Measurements from ENCODE around the gene C8G.

C8G gene

DNA sequence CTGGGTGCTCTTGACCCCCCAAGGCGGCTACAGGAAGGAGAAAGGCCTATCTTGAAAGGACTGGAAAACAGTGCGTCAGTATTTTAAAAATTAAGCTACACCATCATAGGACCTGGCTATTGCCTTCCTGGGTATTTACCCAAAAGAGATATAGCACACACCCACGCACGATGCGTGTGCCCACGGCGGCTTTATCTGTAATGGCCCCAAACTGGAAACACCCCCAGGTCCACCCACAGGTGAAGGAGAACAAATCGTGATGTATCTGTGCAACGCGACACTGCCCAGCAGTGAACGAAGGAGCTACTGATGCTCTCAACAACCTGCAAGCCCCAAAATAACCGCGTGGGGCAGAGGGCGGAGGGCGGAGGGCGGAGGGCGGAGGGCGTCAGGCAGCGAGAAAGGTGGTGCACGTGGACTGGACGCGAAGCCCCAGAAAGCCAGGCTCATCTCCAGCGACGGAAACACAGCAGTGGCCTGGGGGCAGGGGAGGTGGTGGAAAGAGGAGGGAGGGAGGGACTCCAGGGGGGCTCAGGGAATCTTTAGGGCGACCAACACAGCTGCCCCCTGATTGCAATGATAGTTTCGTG, 19.9 kb downstream of the C8G start:
- Histone ChIP-seq H3K27ac (ENCODE audit: low read depth, low read length) (no peak overlapping the region), H3K4me1 (ENCODE audit: insufficient read depth, low read length) (0 out of 2 replicates have a peak, but pooled peaks cover 5% of the 10 kb centered on the region), H3K9me3 (ENCODE audit: insufficient read depth, low read depth, low read length) (no peaks in the 10 kb centered on the region), H3K4me3 (ENCODE audit: low read length) (no peak overlapping the region), H3K9ac (ENCODE audit: low read depth, low read length) (no peak overlapping the region), H3K27me3 (ENCODE audit: insufficient read depth, low read length) (no peaks in the 10 kb centered on the region), H3K36me3 (ENCODE audit: insufficient read depth, low read length) (no peaks in the 10 kb centered on the region)
- 91% methylated on average over 26 of the region's 26 CpGs for WGBS

DNA sequence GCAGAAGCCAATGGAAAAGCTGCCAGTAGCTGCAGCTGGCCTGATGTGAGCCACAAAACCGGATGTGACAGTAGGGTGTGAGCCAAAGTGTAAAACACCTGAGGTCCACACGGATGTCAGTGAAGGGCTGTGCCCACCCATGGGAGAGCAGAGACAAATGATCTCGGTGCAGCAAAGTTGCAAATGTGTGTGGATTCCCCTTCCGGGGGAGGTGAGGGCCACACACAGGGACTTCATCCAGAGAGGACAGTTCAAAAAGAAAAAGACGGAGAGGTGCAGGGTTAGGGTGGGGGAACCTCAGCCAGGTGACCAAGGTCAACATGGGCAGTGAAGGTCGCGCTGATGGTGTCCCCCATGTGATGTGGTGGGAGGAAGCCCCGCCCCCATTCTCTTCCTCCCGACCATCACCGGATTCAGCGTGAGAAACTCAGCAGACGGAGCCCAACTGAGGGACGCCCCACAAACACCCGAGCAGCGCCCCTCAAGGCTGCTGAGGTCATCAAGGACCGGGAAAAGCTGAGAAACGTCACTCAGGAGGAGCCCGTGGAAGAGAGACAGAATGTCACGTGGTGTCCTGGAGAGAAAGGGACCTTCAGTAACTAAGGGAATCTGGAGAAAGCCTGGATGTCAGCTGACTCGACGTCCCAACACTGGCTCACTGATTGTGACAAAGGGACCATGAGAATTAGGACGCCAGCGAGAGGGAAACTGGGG, 20.9 kb downstream of the C8G start:
- Histone ChIP-seq H3K4me3 (ENCODE audit: low read length) (no peak overlapping the region), H3K9me3 (ENCODE audit: insufficient read depth, low read depth, low read length) (no peaks in the 10 kb centered on the region), H3K9ac (ENCODE audit: low read depth, low read length) (no peak overlapping the region), H3K27me3 (ENCODE audit: insufficient read depth, low read length) (no peaks in the 10 kb centered on the region), H3K4me1 (ENCODE audit: insufficient read depth, low read length) (0 out of 2 replicates have a peak, but pooled peaks cover 5% of the 10 kb centered on the region), H3K27ac (ENCODE audit: low read depth, low read length) (no peak overlapping the region), H3K36me3 (ENCODE audit: insufficient read depth, low read length) (no peaks in the 10 kb centered on the region)
- 63% methylated on average over 23 of the region's 23 CpGs for WGBS

- Histone ChIP-seq H3K4me3 (ENCODE audit: low read length) (no peak overlapping the region), H3K36me3 (ENCODE audit: insufficient read depth, low read length) (no peaks in the 10 kb centered on the region), H3K9ac (ENCODE audit: low read depth, low read length) (no peak overlapping the region), H3K4me1 (ENCODE audit: insufficient read depth, low read length) (0 out of 2 replicates have a peak, but pooled peaks cover 5% of the 10 kb centered on the region), H3K27me3 (ENCODE audit: insufficient read depth, low read length) (no peaks in the 10 kb centered on the region), H3K27ac (ENCODE audit: low read depth, low read length) (no peak overlapping the region), H3K9me3 (ENCODE audit: insufficient read depth, low read depth, low read length) (no peaks in the 10 kb centered on the region)
- 92% methylated on average over 17 of the region's 17 CpGs for WGBS
Measured at GRCh38 chr9:136968333-136969127, 23.5 kb downstream of the C8G start.

- H3K27me3 ChIP-seq (ENCODE audit: insufficient read depth, low read length): no peaks in the 10 kb centered on the region
- WGBS: 87% methylated on average over 17 of the region's 17 CpGs
- H3K4me3 ChIP-seq (ENCODE audit: low read length): no peak overlapping the region
- H3K36me3 ChIP-seq (ENCODE audit: insufficient read depth, low read length): no peaks in the 10 kb centered on the region
- no peak overlapping the region for H3K9ac ChIP-seq (ENCODE audit: low read depth, low read length)
- no peaks in the 10 kb centered on the region for H3K9me3 ChIP-seq (ENCODE audit: insufficient read depth, low read depth, low read length)
- H3K4me1 ChIP-seq (ENCODE audit: insufficient read depth, low read length): 0 out of 2 replicates have a peak, but pooled peaks cover 5% of the 10 kb centered on the region
- no peak overlapping the region for H3K27ac ChIP-seq (ENCODE audit: low read depth, low read length)
Measured at GRCh38 chr9:136969150-136969549, 24.1 kb downstream of the C8G start.

DNA sequence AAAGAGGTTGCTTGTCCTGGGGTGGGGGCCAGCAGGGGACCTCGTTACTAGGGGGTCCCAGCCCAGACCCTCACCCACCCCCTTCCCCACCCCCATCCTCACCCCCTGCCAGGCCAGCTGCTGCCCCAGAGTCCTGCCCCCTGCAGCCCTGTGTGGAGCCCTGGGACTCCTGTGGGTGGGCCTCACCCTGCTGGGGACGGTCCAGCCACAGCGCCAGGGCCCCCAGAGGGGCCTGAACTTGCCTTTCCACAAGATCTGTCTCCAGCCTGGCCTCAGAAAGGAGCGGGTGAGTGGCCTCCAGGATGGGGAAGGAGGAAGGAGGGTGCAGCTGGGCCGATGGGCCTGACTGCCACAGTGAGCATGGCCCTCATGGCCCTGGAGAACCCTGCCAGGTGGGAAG, 24.7 kb downstream of the C8G start:
- Histone ChIP-seq H3K9me3 (ENCODE audit: insufficient read depth, low read depth, low read length) (no peaks in the 10 kb centered on the region), H3K4me1 (ENCODE audit: insufficient read depth, low read length) (0 out of 2 replicates have a peak, but pooled peaks cover 5% of the 10 kb centered on the region), H3K27me3 (ENCODE audit: insufficient read depth, low read length) (no peaks in the 10 kb centered on the region), H3K9ac (ENCODE audit: low read depth, low read length) (no peak overlapping the region), H3K4me3 (ENCODE audit: low read length) (no peak overlapping the region), H3K36me3 (ENCODE audit: insufficient read depth, low read length) (no peaks in the 10 kb centered on the region), H3K27ac (ENCODE audit: low read depth, low read length) (no peak overlapping the region)
- 79% methylated on average over 4 of the region's 5 CpGs for WGBS

DNA sequence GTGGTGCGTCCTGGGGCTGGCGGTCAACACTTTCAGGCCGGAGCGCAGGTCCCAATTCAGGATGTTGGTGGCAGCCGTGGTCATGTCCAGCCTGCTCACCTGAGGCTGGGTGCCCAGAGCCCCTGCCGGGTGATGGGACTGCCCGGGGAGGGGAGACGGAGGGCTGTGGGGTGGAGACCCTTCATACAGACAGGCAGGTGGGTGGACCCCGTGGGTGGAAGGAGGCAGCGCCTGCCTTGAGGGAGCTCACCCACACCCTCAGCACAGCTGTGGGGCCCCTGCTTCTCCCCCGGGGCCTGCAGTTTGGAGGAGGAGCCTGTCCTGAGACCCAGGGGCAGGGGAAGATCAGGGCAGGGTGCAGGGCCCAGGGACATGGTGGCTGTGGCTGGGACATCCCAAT, 25.3 kb downstream of the C8G start:
- Histone ChIP-seq H3K27me3 (ENCODE audit: insufficient read depth, low read length) (no peaks in the 10 kb centered on the region), H3K4me1 (ENCODE audit: insufficient read depth, low read length) (0 out of 2 replicates have a peak, but pooled peaks cover 5% of the 10 kb centered on the region), H3K36me3 (ENCODE audit: insufficient read depth, low read length) (no peaks in the 10 kb centered on the region), H3K9me3 (ENCODE audit: insufficient read depth, low read depth, low read length) (no peaks in the 10 kb centered on the region), H3K4me3 (ENCODE audit: low read length) (no peak overlapping the region), H3K27ac (ENCODE audit: low read depth, low read length) (no peak overlapping the region), H3K9ac (ENCODE audit: low read depth, low read length) (no peak overlapping the region)
- WGBS: 90% methylated on average over 11 of the region's 11 CpGs

DNA sequence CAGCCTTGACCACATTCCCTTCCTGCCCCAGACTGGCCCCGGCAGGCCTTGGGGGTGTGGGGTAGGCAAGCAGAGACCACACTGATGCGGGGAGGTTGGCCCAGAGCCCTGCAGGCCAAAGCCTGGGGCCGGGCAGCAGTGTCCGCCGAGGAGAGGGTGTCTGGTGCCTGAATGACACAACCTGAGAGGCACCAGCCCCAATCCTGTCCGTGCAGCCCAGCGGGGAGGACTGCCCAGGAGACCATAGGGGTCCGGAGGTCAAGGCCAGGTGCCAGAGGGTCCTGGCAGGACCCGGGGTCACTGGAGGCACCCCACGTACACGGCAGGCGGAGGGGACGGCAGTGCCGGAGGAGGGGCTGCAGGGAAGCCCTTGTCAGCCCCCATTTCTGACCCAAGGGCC, 26.7 kb downstream of the C8G start:
- Histone ChIP-seq H3K4me1 (ENCODE audit: insufficient read depth, low read length) (no peaks in the 10 kb centered on the region), H3K4me3 (ENCODE audit: low read length) (no peak overlapping the region), H3K9me3 (ENCODE audit: insufficient read depth, low read depth, low read length) (no peaks in the 10 kb centered on the region), H3K9ac (ENCODE audit: low read depth, low read length) (no peak overlapping the region), H3K27me3 (ENCODE audit: insufficient read depth, low read length) (no peaks in the 10 kb centered on the region), H3K36me3 (ENCODE audit: insufficient read depth, low read length) (no peaks in the 10 kb centered on the region), H3K27ac (ENCODE audit: low read depth, low read length) (no peak overlapping the region)
- WGBS: 92% methylated on average over 14 of the region's 14 CpGs

GRCh38 chr9:136972335-136972734, 27.3 kb downstream of the C8G start:
- Histone ChIP-seq H3K27me3 (ENCODE audit: insufficient read depth, low read length) (peaks cover 6% of the 10 kb centered on the region), H3K4me1 (ENCODE audit: insufficient read depth, low read length) (no peaks in the 10 kb centered on the region), H3K9ac (ENCODE audit: low read depth, low read length) (no peak overlapping the region), H3K27ac (ENCODE audit: low read depth, low read length) (no peak overlapping the region), H3K36me3 (ENCODE audit: insufficient read depth, low read length) (no peaks in the 10 kb centered on the region), H3K4me3 (ENCODE audit: low read length) (no peak overlapping the region), H3K9me3 (ENCODE audit: insufficient read depth, low read depth, low read length) (no peaks in the 10 kb centered on the region)
- WGBS: 91% methylated on average over 11 of the region's 11 CpGs

DNA sequence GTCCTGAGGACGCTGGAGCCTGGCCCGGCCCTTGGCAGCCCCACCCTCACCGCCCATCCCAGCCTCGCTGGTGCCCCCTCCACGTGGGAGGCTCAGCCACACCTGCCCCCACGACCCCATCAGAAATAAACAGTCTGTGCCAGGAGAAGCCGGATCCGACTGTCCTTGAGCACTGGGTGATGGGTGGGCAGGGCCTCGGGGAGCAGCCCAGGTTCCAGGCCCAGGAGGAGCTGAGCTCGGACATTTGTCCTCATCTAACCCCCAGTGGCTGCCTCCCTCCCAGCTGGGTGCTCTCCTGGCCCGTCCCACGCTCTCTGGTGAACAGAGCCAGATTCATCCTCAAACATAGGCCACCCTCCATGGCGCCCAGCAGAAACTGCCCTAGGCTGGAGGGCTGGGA, 27.7 kb downstream of the C8G start:
- H3K27me3 ChIP-seq (ENCODE audit: insufficient read depth, low read length): peaks cover 10% of the 10 kb centered on the region
- no peaks in the 10 kb centered on the region for H3K36me3 ChIP-seq (ENCODE audit: insufficient read depth, low read length)
- H3K9me3 ChIP-seq (ENCODE audit: insufficient read depth, low read depth, low read length): no peaks in the 10 kb centered on the region
- H3K4me1 ChIP-seq (ENCODE audit: insufficient read depth, low read length): no peaks in the 10 kb centered on the region
- H3K9ac ChIP-seq (ENCODE audit: low read depth, low read length): no peak overlapping the region
- WGBS: 81% methylated on average over 13 of the region's 13 CpGs
- no peak overlapping the region for H3K27ac ChIP-seq (ENCODE audit: low read depth, low read length)
- H3K4me3 ChIP-seq (ENCODE audit: low read length): no peak overlapping the region

DNA sequence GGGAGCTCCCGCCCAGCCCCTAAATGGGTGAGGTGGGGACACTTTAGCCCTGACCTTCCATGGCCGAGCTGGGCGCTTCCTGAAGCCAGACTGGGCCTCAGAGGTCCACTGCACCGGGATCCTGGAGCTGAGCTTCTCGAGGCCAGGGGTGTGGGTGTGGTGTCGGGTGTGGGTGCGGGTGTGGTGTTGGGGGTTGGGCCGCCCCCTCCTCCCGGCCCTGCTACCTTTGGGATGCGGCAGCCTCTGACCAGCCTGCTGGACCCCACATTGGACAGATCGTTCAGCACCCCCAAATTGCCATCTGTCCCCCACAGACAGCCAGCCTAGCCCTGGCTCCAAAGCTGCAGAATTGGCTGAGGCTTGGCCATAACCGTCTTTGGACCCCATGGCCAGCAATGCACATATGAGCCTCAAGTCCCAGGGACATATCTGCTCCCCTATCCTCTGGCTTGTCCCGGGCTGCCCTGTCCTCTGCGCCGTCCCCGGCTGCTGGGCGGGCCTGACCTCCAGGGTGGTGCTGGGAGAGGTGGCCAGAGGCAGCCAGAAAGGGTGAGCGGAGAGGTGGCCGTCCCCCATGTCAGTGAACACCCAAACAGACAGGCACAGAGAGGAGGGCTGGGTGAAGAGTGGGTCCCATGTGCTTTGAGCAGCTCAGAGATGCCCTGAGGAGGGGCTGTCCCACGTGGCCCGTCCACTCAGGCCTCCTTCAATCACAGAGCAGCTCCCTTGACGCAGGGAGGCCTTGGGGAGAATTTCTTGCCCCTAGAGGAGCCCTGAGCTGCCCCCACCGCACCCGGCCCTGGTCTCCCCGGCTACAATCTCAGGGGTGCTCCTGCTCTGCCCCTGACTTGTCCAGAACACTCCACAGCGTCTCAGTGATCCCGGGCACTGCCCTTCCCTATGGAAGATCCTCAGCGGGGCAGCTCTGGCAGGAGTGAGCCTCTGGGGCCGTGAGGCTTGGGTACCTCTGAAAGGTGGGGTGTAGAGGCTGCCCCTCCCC, 28.9 kb downstream of the C8G start:
- Histone ChIP-seq H3K9me3 (ENCODE audit: insufficient read depth, low read depth, low read length) (no peaks in the 10 kb centered on the region), H3K9ac (ENCODE audit: low read depth, low read length) (no peak overlapping the region), H3K4me3 (ENCODE audit: low read length) (no peak overlapping the region), H3K27ac (ENCODE audit: low read depth, low read length) (no peak overlapping the region), H3K36me3 (ENCODE audit: insufficient read depth, low read length) (no peaks in the 10 kb centered on the region), H3K4me1 (ENCODE audit: insufficient read depth, low read length) (no peaks in the 10 kb centered on the region), H3K27me3 (ENCODE audit: insufficient read depth, low read length) (peaks cover 13% of the 10 kb centered on the region)
- WGBS: 91% methylated on average over 29 of the region's 29 CpGs

Data from HUES64 (cell line).